AG10803 (cell line): Measurements from ENCODE around the gene MCU.
A peak's percentile ranks its signal among the peaks of the same experiment; 100 is the strongest.

Source experiments
- DNase-seq: peaks from one replicate; pipeline ENCODE4 v3.0.0; 2010; ENCODE audit warnings: low read depth
- H3K4me3 ChIP-seq: 2 replicates; pipeline ENCODE4 v1.5.1; 2011; ENCODE audit warnings: mild to moderate bottlenecking, low read length, control low read depth
- TF ChIP-seq, protein P1 (sequence below): conservative IDR thresholded peaks from 2 replicates; pipeline ENCODE4 v1.5.1; 2011; ENCODE audit warnings: mild to moderate bottlenecking, low read length, control low read depth, inconsistent platforms

MCU gene

GRCh38 chr10:72738486-72738885, 46.5 kb downstream of the MCU start:
- TF ChIP-seq, protein P1, sequence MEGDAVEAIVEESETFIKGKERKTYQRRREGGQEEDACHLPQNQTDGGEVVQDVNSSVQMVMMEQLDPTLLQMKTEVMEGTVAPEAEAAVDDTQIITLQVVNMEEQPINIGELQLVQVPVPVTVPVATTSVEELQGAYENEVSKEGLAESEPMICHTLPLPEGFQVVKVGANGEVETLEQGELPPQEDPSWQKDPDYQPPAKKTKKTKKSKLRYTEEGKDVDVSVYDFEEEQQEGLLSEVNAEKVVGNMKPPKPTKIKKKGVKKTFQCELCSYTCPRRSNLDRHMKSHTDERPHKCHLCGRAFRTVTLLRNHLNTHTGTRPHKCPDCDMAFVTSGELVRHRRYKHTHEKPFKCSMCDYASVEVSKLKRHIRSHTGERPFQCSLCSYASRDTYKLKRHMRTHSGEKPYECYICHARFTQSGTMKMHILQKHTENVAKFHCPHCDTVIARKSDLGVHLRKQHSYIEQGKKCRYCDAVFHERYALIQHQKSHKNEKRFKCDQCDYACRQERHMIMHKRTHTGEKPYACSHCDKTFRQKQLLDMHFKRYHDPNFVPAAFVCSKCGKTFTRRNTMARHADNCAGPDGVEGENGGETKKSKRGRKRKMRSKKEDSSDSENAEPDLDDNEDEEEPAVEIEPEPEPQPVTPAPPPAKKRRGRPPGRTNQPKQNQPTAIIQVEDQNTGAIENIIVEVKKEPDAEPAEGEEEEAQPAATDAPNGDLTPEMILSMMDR = no peak
- no peak for DNase-seq
- no peak overlapping the region for H3K4me3 ChIP-seq

- TF ChIP-seq, protein P1 = no peak
- DNase-seq = no peak
- H3K4me3 ChIP-seq = no peak overlapping the region
Observed at GRCh38 chr10:72740528-72740927, 48.6 kb downstream of the MCU start.

GRCh38 chr10:72742092-72742491, 50.1 kb downstream of the MCU start:
- no peak for DNase-seq
- H3K4me3 ChIP-seq = no peak overlapping the region
- TF ChIP-seq, protein P1 = no peak

DNA sequence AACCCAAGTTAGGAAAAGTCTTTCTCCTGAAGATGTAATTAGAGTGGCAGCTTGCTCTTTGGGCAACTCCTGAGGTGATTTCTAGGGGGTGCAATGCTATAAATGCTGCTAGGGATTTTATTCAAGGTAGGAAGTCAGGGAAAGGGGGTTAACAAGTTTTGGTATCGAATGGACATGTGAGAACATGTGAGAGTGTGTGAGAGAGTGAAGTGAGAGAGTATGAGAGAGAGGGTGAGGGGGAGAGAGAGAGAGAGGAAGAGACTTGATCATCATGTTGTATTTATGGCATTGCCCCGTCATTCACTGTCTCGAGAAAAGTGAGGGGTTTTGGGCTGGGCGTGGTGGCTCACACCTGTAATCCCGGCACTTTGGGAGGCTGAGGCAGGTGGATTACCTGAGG, 50.9 kb downstream of the MCU start:
- no peak overlapping the region for H3K4me3 ChIP-seq
- DNase-seq = no peak
- TF ChIP-seq, protein P1 = no peak

DNA sequence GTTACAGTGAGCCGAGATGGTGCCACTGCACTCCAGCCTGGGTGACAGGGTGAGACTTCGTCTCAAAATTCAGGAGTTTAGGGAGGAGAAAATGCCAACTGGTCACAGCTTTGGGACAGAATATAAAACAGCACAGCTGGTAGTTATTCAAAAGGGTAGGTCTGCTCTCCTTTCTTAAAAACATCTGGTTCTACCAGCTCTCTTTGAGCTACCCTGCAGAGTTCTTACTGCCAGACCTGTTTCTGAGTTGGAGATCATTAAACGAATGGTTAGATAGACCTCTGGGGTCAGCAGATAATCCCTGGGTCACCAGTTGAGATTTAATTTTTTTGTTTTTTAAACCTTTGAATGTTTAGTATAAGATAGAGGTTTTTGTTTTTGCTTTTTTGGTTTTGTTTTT, 52.6 kb downstream of the MCU start:
- no peak for DNase-seq
- no peak overlapping the region for H3K4me3 ChIP-seq

DNA sequence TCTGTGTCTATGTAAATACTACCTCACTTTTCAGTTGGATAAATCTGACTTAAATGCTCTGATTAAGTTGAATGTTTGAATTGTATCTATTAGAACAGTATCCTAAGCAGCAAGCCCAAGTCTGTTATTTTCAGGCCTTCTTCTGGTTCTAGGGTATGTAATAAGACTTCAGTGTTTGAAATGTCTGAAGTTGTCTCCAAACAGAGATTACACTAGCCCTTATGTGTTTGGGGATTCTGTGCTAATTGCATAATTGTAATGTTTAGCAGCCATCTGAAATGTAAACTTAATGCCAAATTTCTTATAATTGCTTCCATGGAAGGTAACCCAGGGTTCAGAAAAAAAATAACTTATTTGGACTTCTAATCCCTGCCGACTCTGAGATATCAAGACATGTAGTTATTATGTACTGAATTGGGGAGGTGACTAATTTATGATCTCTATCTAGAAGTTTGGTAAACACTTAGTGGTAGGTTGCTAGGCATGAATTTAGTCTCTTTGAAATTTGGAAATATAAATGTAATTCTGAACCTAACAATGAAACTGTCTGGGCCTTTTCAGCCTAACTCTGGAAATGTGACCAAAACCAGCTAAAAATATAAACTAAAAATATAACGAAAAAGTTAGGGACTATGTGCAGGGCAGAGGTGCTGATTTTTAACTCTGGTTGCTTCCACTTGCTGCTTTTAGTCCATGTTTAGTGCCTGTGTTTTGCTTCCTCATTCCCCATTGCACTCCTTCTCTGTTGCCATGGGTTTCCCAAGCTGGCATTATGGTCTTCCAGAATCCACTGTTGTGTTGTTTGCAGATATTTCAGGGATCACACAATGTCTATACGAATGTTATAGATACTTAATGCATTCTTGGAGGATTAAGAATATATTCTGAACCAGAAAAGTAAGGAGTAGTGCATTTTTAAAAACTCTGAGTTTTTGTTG, 54.8 kb downstream of the MCU start:
- DNase-seq = peak; percentile 21
- TF ChIP-seq, protein P1 = no peak
- H3K4me3 ChIP-seq = no peak overlapping the region

More for the DNA sequence above, 52.6 kb downstream of the MCU start:
- TF ChIP-seq, protein P1 = no peak

DNA sequence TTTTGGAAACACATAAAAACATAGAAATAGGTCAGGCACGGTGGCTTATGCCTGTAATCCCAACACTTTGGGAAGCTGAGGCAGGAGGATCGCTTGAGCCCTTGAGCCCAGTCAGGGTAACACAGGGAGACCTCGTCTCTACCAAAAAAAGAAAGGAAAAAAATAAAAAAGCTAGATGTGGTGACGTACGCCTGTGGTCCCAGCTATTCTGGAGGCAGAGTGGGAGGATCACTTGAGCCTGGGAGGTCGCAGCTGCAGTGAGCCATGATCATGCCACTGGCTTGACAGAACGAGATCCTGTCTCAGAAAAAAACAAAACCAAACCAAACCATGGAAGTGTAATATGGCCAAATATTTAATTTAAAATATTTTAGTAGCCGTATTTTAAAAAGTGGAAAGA, 55.6 kb downstream of the MCU start:
- no peak for DNase-seq
- H3K4me3 ChIP-seq = no peak overlapping the region
- TF ChIP-seq, protein P1 = no peak
